ENCODE data around the gene CFAP74. TPM values are rescaled to one million over a fixed set of nuclear protein-coding genes. Genes with fewer than 3 reads are reported as not detected.

Gene CFAP74
- total RNA-seq, 1 experiment from 2014 or later, result not detected

DNA sequence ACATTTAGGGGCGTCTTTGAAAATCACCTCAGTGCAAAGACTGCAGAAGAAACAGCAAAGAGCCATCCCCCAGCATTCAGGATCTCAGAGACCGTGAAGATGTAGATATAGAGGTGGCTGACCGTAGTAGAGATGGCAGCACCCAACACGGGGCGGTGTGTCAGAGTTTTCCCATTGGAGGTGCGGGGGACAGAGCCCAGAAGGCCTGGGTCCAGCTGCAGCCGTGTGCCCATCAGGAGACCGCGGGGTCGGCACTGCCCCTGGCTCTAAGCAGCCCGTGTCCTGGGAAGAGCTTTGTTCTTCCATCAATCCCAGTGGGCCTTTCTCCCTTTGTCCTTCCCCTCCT lies 16.7 kb upstream of the CFAP74 start:
- no peaks in the 10 kb centered on the region for H3K9me3 ChIP-seq (replicated peaks)
- no peak overlapping the region for H3K4me3 ChIP-seq
- DNase-seq (ENCODE audit: low read depth in 1 of 2, low spot score in 2 of 2), result no peak
- no peaks in the 10 kb centered on the region for H3K4me1 ChIP-seq (replicated peaks)
- peaks cover 95% of the 10 kb centered on the region for H3K27me3 ChIP-seq (replicated peaks)
- no peaks in the 10 kb centered on the region for H3K36me3 ChIP-seq
- no peak overlapping the region for H3K27ac ChIP-seq

GRCh38 chr1:2019571-2020309 lies 16.2 kb upstream of the CFAP74 start:
- peaks cover 95% of the 10 kb centered on the region for H3K27me3 ChIP-seq (replicated peaks)

GRCh38 chr1:2019172-2019543 lies 15.6 kb upstream of the CFAP74 start, which contains the start of gene GABRD:
Gene GABRD, plus strand, starts transcription at chr1:2019345. Its CDS starts 79 bp downstream, at chr1:2019424.
- H3K4me1 ChIP-seq (replicated peaks), result no peaks in the 10 kb centered on the region
- peaks cover 95% of the 10 kb centered on the region for H3K27me3 ChIP-seq (replicated peaks)
- DNase-seq (ENCODE audit: low read depth in 1 of 2, low spot score in 2 of 2), result no peak
- H3K27ac ChIP-seq, result no peak within 1 kb of the TSS
- H3K36me3 ChIP-seq, result no peaks in the 10 kb centered on the region
- no peaks in the 10 kb centered on the region for H3K9me3 ChIP-seq (replicated peaks)
- no peak within 1 kb of the TSS for H3K4me3 ChIP-seq

More at GRCh38 chr1:2019571-2020309, 16.2 kb upstream of the CFAP74 start:
- Histone ChIP-seq H3K4me1 (replicated peaks) (no peaks in the 10 kb centered on the region), H3K9me3 (replicated peaks) (no peaks in the 10 kb centered on the region), H3K27ac (no peak overlapping the region), H3K4me3 (no peak overlapping the region), H3K36me3 (no peaks in the 10 kb centered on the region)
- no peak for DNase-seq (ENCODE audit: low read depth in 1 of 2, low spot score in 2 of 2)

- H3K4me1 ChIP-seq (replicated peaks), result no peaks in the 10 kb centered on the region
- no peaks in the 10 kb centered on the region for H3K9me3 ChIP-seq (replicated peaks)
- no peaks in the 10 kb centered on the region for H3K36me3 ChIP-seq
- H3K4me3 ChIP-seq, result no peak overlapping the region
- peaks cover 91% of the 10 kb centered on the region for H3K27me3 ChIP-seq (replicated peaks)
- DNase-seq (ENCODE audit: low read depth in 1 of 2, low spot score in 2 of 2), result no peak
- H3K27ac ChIP-seq, result no peak overlapping the region
Measured at GRCh38 chr1:2018217-2019171, 14.9 kb upstream of the CFAP74 start.

DNA sequence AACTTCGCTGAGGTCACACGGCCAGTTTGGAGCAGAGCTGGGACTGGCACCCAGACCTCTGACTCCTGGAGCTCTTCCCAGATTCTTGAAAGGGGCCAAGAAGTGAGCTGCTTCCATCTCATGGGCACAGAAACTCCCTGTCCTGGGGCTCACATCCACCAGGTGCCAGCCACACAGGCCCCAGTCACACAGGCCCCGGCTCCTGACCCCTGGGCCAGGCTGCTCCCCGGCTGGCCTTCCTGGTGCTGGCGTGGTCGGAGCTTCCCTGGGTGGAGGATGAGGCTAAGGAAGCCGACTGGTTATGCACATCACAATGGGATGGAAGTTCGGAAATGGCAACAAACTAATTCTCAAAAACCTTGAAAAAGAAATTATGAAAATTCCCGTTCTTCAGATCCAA lies 12.5 kb upstream of the CFAP74 start:
- no peaks in the 10 kb centered on the region for H3K9me3 ChIP-seq (replicated peaks)
- no peak for DNase-seq (ENCODE audit: low read depth in 1 of 2, low spot score in 2 of 2)
- no peak overlapping the region for H3K27ac ChIP-seq
- no peaks in the 10 kb centered on the region for H3K36me3 ChIP-seq
- H3K27me3 ChIP-seq (replicated peaks), result peaks cover 88% of the 10 kb centered on the region
- no peaks in the 10 kb centered on the region for H3K4me1 ChIP-seq (replicated peaks)
- H3K4me3 ChIP-seq, result no peak overlapping the region

DNA sequence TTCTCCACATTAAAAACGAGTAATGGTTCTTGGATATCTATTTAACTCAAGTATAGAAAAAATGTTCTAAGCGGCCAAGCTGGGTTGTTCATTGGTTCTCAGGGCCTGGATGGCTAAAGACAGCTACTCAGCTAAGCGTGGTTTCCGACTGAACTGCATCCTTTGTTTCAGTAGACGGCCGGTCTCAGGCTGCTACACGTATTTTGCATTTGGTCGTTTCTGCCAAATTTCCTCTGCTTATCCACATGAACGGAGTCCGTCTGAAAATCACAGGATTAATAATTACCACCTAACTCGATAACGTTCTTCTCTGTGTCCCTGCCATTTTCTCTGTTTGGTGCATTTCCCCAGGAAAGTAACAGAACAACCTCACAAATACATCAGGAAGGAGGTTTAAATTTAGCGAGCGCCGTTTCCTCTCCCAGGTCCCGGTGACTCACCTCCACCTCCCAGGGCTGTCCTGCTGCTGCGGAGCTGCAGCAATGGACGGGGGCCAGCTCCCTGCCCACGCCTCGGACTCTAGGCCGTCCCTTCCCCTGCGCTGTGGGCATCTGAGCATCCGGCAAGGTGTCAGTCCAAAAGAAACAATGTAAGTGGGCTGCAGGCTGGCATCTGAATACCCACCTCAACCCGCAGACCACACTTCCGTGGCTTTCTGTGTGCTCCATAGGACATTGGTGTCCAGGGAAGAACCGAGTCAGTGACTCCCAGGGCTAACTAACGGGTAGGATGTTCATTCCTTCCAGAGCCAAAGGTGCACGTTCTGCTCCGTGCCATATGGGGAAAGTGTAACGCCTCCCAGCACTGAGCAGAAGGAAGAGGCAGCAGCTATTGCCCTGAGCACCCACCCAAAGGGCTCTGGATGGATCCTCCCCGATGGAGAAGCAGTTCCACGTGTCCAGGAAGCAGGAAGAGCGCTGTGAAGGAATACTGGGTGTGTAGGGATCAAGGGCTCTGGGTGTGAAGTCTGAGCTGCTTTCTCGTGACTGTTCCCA lies 11.5 kb upstream of the CFAP74 start:
- H3K4me1 ChIP-seq (replicated peaks), result no peaks in the 10 kb centered on the region
- no peak overlapping the region for H3K4me3 ChIP-seq
- peaks cover 82% of the 10 kb centered on the region for H3K27me3 ChIP-seq (replicated peaks)
- H3K27ac ChIP-seq, result no peak overlapping the region
- H3K36me3 ChIP-seq, result no peaks in the 10 kb centered on the region
- no peak for DNase-seq (ENCODE audit: low read depth in 1 of 2, low spot score in 2 of 2)
- H3K9me3 ChIP-seq (replicated peaks), result no peaks in the 10 kb centered on the region

DNA sequence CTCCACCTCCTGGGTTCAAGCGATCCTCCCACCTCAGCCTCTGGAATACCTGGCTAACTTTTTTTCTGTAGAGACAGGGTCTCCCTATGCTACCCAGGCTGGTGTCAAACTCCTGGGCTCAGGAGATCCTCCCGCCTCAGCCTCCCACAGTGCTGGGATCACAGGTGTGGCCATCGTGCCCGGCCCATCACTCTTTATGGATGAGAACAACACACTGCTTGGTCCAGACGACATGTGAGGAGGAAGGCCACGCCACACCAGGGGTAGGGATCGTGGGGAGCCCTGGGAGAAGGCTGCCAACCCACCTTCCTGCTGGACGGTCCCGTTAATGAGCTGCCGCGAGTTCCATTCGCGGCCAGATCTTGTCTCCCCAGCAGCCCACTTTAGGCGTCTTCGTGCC lies 10.6 kb upstream of the CFAP74 start:
- Histone ChIP-seq H3K27ac (no peak overlapping the region), H3K4me3 (no peak overlapping the region), H3K4me1 (replicated peaks) (no peaks in the 10 kb centered on the region), H3K36me3 (no peaks in the 10 kb centered on the region), H3K27me3 (replicated peaks) (peaks cover 80% of the 10 kb centered on the region), H3K9me3 (replicated peaks) (no peaks in the 10 kb centered on the region)
- DNase-seq (ENCODE audit: low read depth in 1 of 2, low spot score in 2 of 2), result no peak

- H3K4me1 ChIP-seq (replicated peaks), result no peaks in the 10 kb centered on the region
- H3K27me3 ChIP-seq (replicated peaks), result peaks cover 54% of the 10 kb centered on the region
- H3K27ac ChIP-seq, result no peak overlapping the region
- H3K4me3 ChIP-seq, result no peak overlapping the region
- DNase-seq (ENCODE audit: low read depth in 1 of 2, low spot score in 2 of 2), result no peak
- H3K9me3 ChIP-seq (replicated peaks), result no peaks in the 10 kb centered on the region
- no peaks in the 10 kb centered on the region for H3K36me3 ChIP-seq
Measured at GRCh38 chr1:2009101-2010053, 5.8 kb upstream of the CFAP74 start.

- Histone ChIP-seq H3K27me3 (replicated peaks) (peaks cover 42% of the 10 kb centered on the region), H3K27ac (no peak overlapping the region), H3K9me3 (replicated peaks) (peaks cover 4% of the 10 kb centered on the region; the same call in 1 of the 2 replicates), H3K36me3 (no peaks in the 10 kb centered on the region), H3K4me1 (replicated peaks) (no peaks in the 10 kb centered on the region), H3K4me3 (no peak overlapping the region)
- DNase-seq (ENCODE audit: low read depth in 1 of 2, low spot score in 2 of 2), result no peak
Measured at GRCh38 chr1:2004856-2005255, 1.3 kb upstream of the CFAP74 start.

- DNase-seq (ENCODE audit: low read depth in 1 of 2, low spot score in 2 of 2), result no peak
- H3K27ac ChIP-seq, result no peak overlapping the region
- peaks cover 29% of the 10 kb centered on the region for H3K27me3 ChIP-seq (replicated peaks)
- H3K4me1 ChIP-seq (replicated peaks), result no peaks in the 10 kb centered on the region
- H3K9me3 ChIP-seq (replicated peaks), result peaks cover 4% of the 10 kb centered on the region; the same call in 1 of the 2 replicates
- no peak overlapping the region for H3K4me3 ChIP-seq
- no peaks in the 10 kb centered on the region for H3K36me3 ChIP-seq
Measured at GRCh38 chr1:2001773-2002411, 1.7 kb downstream of the CFAP74 start.

GRCh38 chr1:2000850-2001249 lies 2.7 kb downstream of the CFAP74 start:
- Histone ChIP-seq H3K4me1 (replicated peaks) (no peaks in the 10 kb centered on the region), H3K9me3 (replicated peaks) (peaks cover 4% of the 10 kb centered on the region; the same call in 1 of the 2 replicates), H3K27ac (no peak overlapping the region), H3K27me3 (replicated peaks) (peaks cover 27% of the 10 kb centered on the region), H3K36me3 (no peaks in the 10 kb centered on the region), H3K4me3 (no peak overlapping the region)
- DNase-seq (ENCODE audit: low read depth in 1 of 2, low spot score in 2 of 2), result no peak

GRCh38 chr1:2000432-2000831 lies 3.2 kb downstream of the CFAP74 start:
- Histone ChIP-seq H3K9me3 (replicated peaks) (peaks cover 4% of the 10 kb centered on the region; the same call in 1 of the 2 replicates), H3K27me3 (replicated peaks) (peaks cover 26% of the 10 kb centered on the region), H3K36me3 (no peaks in the 10 kb centered on the region), H3K27ac (no peak overlapping the region), H3K4me3 (no peak overlapping the region), H3K4me1 (replicated peaks) (no peaks in the 10 kb centered on the region)
- DNase-seq (ENCODE audit: low read depth in 1 of 2, low spot score in 2 of 2), result no peak

Data from SJSA1 (cell line).